ENCODE data around the gene LRRC4C. TPM values are rescaled to one million over a fixed set of nuclear protein-coding genes. Genes with fewer than 3 reads are reported as not detected.

LRRC4C gene
- total RNA-seq, 2 donors from 2014 or later, result 0.84 to 0.95 TPM

GRCh38 chr11:41115066-41115465 lies 344.4 kb downstream of the LRRC4C start:
- H3K4me3 Mint-ChIP-seq, result no peak overlapping the region
- no peak overlapping the region for H3K4me3 ChIP-seq (ENCODE audit: low read length)
- no peak for DNase-seq
- H3K27ac ChIP-seq (ENCODE audit: low read depth, low read length), result no peak overlapping the region
- TF ChIP-seq CTCF (conservative IDR thresholded peaks at IDR 0.05), result no peak
- no peaks in the 10 kb centered on the region for H3K9me3 ChIP-seq (ENCODE audit: control insufficient read depth, low read length)
- no peaks in the 10 kb centered on the region for H3K9me3 Mint-ChIP-seq
- H3K27ac Mint-ChIP-seq, result peak overlapping the region; percentile 52
- H3K4me1 ChIP-seq (ENCODE audit: control insufficient read depth, insufficient read depth, low read length), result no peaks in the 10 kb centered on the region
- no peak overlapping the region for H3K9ac ChIP-seq (ENCODE audit: extremely low read depth, low read length, poor library complexity, severe bottlenecking)
- H3K27me3 Mint-ChIP-seq (ENCODE audit: insufficient read depth), result no peaks in the 10 kb centered on the region
- peaks cover 9% of the 10 kb centered on the region for H3K4me1 Mint-ChIP-seq
- no peaks in the 10 kb centered on the region for H3K36me3 ChIP-seq (ENCODE audit: control insufficient read depth, insufficient read depth, low read length)
- H3K36me3 Mint-ChIP-seq (ENCODE audit: low read depth), result no peaks in the 10 kb centered on the region
- H3K27me3 ChIP-seq (ENCODE audit: control insufficient read depth, insufficient read depth, low read length, poor library complexity, severe bottlenecking), result no peaks in the 10 kb centered on the region

GRCh38 chr11:41113160-41113559 lies 346.3 kb downstream of the LRRC4C start:
- H3K36me3 Mint-ChIP-seq (ENCODE audit: low read depth), result no peaks in the 10 kb centered on the region
- Histone ChIP-seq H3K27ac (ENCODE audit: low read depth, low read length) (no peak overlapping the region), H3K9ac (ENCODE audit: extremely low read depth, low read length, poor library complexity, severe bottlenecking) (no peak overlapping the region), H3K4me3 (ENCODE audit: low read length) (no peak overlapping the region), H3K27me3 (ENCODE audit: control insufficient read depth, insufficient read depth, low read length, poor library complexity, severe bottlenecking) (no peaks in the 10 kb centered on the region), H3K4me1 (ENCODE audit: control insufficient read depth, insufficient read depth, low read length) (no peaks in the 10 kb centered on the region), H3K9me3 (ENCODE audit: control insufficient read depth, low read length) (no peaks in the 10 kb centered on the region), H3K36me3 (ENCODE audit: control insufficient read depth, insufficient read depth, low read length) (no peaks in the 10 kb centered on the region)
- no peaks in the 10 kb centered on the region for H3K27me3 Mint-ChIP-seq (ENCODE audit: insufficient read depth)
- H3K4me3 Mint-ChIP-seq, result no peak overlapping the region
- WGBS, 2 experiments (ENCODE audit: insufficient coverage in 1 of 2, insufficient read length in 1 of 2), result 0 to 75% methylated on average over 1 to 2 of the region's 2 CpGs
- no peak for TF ChIP-seq CTCF (conservative IDR thresholded peaks at IDR 0.05)
- H3K9me3 Mint-ChIP-seq, result no peaks in the 10 kb centered on the region
- no peak for DNase-seq
- H3K27ac Mint-ChIP-seq, result no peak overlapping the region
- H3K4me1 Mint-ChIP-seq, result peaks cover 8% of the 10 kb centered on the region

- Mint-ChIP-seq H3K4me3 (no peak overlapping the region), H3K27me3 (ENCODE audit: insufficient read depth) (no peaks in the 10 kb centered on the region), H3K9me3 (no peaks in the 10 kb centered on the region), H3K27ac (no peak overlapping the region), H3K4me1 (no peaks in the 10 kb centered on the region), H3K36me3 (ENCODE audit: low read depth) (no peaks in the 10 kb centered on the region)
- H3K4me3 ChIP-seq (ENCODE audit: low read length), result no peak overlapping the region
- no peak overlapping the region for H3K9ac ChIP-seq (ENCODE audit: extremely low read depth, low read length, poor library complexity, severe bottlenecking)
- no peaks in the 10 kb centered on the region for H3K27me3 ChIP-seq (ENCODE audit: control insufficient read depth, insufficient read depth, low read length, poor library complexity, severe bottlenecking)
- H3K9me3 ChIP-seq (ENCODE audit: control insufficient read depth, low read length), result no peaks in the 10 kb centered on the region
- H3K4me1 ChIP-seq (ENCODE audit: control insufficient read depth, insufficient read depth, low read length), result no peaks in the 10 kb centered on the region
- DNase-seq, result no peak
- WGBS, 2 experiments (ENCODE audit: insufficient coverage in 1 of 2, insufficient read length in 1 of 2), result 83% methylated on average over 2 of the region's 4 CpGs; no CpG with 5 or more reads in 1 of the 2 experiments
- H3K36me3 ChIP-seq (ENCODE audit: control insufficient read depth, insufficient read depth, low read length), result no peaks in the 10 kb centered on the region
- TF ChIP-seq CTCF (conservative IDR thresholded peaks at IDR 0.05), result no peak
- H3K27ac ChIP-seq (ENCODE audit: low read depth, low read length), result no peak overlapping the region
Measured at GRCh38 chr11:41110527-41110926, 348.9 kb downstream of the LRRC4C start.

All from endodermal cell (in vitro differentiated cells).